A549 (cell line): ENCODE measurements around the gene GSC2.

ENCODE experiments used
- CEBPB ChIP-seq, 2 experiments: fragments of >200 bp in 1 of 2; sonication (Bioruptor Twin) in 1 of 2; formaldehyde crosslinking in 1 of 2; IDR thresholded peaks; 2 replicates each; pipeline ENCODE4 v1.6.1; 2012 to 2016
- CTCF ChIP-seq: fragments of >200 bp; sonication (Bioruptor Twin); formaldehyde crosslinking; IDR thresholded peaks from 3 replicates; pipeline ENCODE4 v1.5.1; 2016
- HOXA7 ChIP-seq: fragments of 250-450 bp; sonication (Bioruptor Pico); IDR thresholded peaks from 2 replicates; pipeline ENCODE4 v1.5.0; 2020; ENCODE audit warnings: mild to moderate bottlenecking, moderate library complexity
- POLR2A ChIP-seq: IDR thresholded peaks from 2 replicates; pipeline ENCODE4 v1.6.1; 2012; ENCODE audit warnings: mild to moderate bottlenecking, low read length
- ZC3H11A ChIP-seq: fragments of 450-650 bp; IDR thresholded peaks from 2 replicates; pipeline ENCODE4 v1.6.1; 2014; ENCODE audit warnings: antibody characterized with exemption, mild to moderate bottlenecking
- ZSCAN20 ChIP-seq: fragments of 250-450 bp; sonication (Bioruptor Pico); IDR thresholded peaks from 2 replicates; pipeline ENCODE4 v1.8.0; 2022; ENCODE audit warnings: mild to moderate bottlenecking, moderate library complexity
- TF ChIP-seq, protein P1 (sequence below): IDR thresholded peaks from 2 replicates; pipeline ENCODE4 v1.6.1; 2012

GRCh38 chr22:19132153-19132552, 17.9 kb downstream of the GSC2 start:
- TF ChIP-seq ZC3H11A (no peak), CTCF (no peak), POLR2A (no peak), ZSCAN20 (CRISPR knock-in tag) (no peak), CEBPB (IDR thresholded peaks at IDR 0.05) (no peak), HOXA7 (CRISPR knock-in tag) (no peak)
- TF ChIP-seq, protein P1, sequence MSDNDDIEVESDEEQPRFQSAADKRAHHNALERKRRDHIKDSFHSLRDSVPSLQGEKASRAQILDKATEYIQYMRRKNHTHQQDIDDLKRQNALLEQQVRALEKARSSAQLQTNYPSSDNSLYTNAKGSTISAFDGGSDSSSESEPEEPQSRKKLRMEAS, result no peak
